Transverse colon (tissue), 4 donors: ENCODE results near the gene CYB5R4. TPM values are rescaled to one million over a fixed set of nuclear protein-coding genes. Genes with fewer than 3 reads are reported as not detected.

Experiments used
- DNase-seq: peaks from one replicate; pipeline ENCODE4 v3.0.0-alpha.2; 2019
- H3K27ac ChIP-seq, 4 donors: fragments of 200-600 bp; sonication (generic); 2 replicates each; pipeline ENCODE4 v1.5.1; 2016 to 2018; ENCODE audit warnings: inconsistent platforms in 4 of 4
- H3K27me3 ChIP-seq: fragments of 200-600 bp; sonication (generic); 2 replicates; pipeline ENCODE4 v1.5.1; 2017; ENCODE audit warnings: inconsistent platforms
- H3K36me3 ChIP-seq, 4 donors: fragments of 200-600 bp; sonication (generic); 2 replicates each; pipeline ENCODE4 v1.5.1; 2017 to 2019; ENCODE audit warnings: inconsistent platforms in 4 of 4
- H3K4me1 ChIP-seq, 4 donors: fragments of 200-600 bp; sonication (generic); 2 replicates each; pipeline ENCODE4 v1.5.1; 2017 to 2020; ENCODE audit warnings: inconsistent platforms in 4 of 4
- H3K4me3 ChIP-seq, 4 donors: fragments of 200-600 bp; sonication (generic); 1 replicate in 1 of 4; 2 replicates in 3 of 4; pipeline versions ENCODE4 v1.5.1 to v1.6.1; 2017 to 2019; ENCODE audit warnings: inconsistent platforms in 4 of 4
- H3K9me3 ChIP-seq, 2 donors: fragments of 200-600 bp; sonication (generic); 2 replicates each; pipeline ENCODE4 v1.5.1; 2017 to 2019; ENCODE audit warnings: inconsistent platforms in 2 of 2
- CTCF ChIP-seq, 5 experiments: fragments of 200-600 bp in 3 of 5; fragments of 450-650 bp in 2 of 5; sonication (generic) in 3 of 5; IDR thresholded peaks; 1 replicate in 2 of 5; 2 replicates in 3 of 5; pipeline ENCODE4 v1.5.1; 2016 to 2017; ENCODE audit warnings: antibody characterized with exemption in 5 of 5, inconsistent platforms in 3 of 5, mild to moderate bottlenecking in 2 of 5, moderate library complexity in 1 of 5
- EP300 ChIP-seq: sonication (generic); formaldehyde crosslinking; IDR thresholded peaks from one replicate; pipeline ENCODE4 v1.6.1; 2017; ENCODE audit warnings: antibody characterized with exemption, low read depth
- POLR2A ChIP-seq: fragments of 450-650 bp; IDR thresholded peaks from one replicate; pipeline ENCODE4 v1.6.1; 2016; ENCODE audit warnings: antibody characterized with exemption, mild to moderate bottlenecking, moderate library complexity
- POLR2AphosphoS5 ChIP-seq, 3 donors: sonication (generic); formaldehyde crosslinking; IDR thresholded peaks; one replicate each; pipeline ENCODE4 v1.6.1; 2016; ENCODE audit warnings: antibody characterized with exemption in 3 of 3
- WGBS, 2 donors: methylation state at CpG; one replicate each; pipeline ENCODE4 v1.1.5; 2018; ENCODE audit warnings: low coverage in 1 of 2; 5-methylcytosine and 5-hydroxymethylcytosine counted together
- in situ Hi-C, 4 donors: fragments of 200-750 bp; cut with MboI; loops; one replicate each; pipeline versions ENCODE4 v1.15.0 to v1.15.1; 2017; ENCODE audit warnings: low sequenced_read_pairs in 3 of 4, low pct_ligation_motif_present in 1 of 4, low pct_unique_long_range_greater_than_20kb in 1 of 4
- intact Hi-C: fragments of 100-400 bp; cut with DNase I; formaldehyde crosslinking; loops from one replicate; pipeline ENCODE4 v1.15.1; 2023; ENCODE audit warnings: low total_unique reads
- total RNA-seq, 4 donors: library from RNA; depleted of rRNA; stranded (reverse); fragments of >200 nt; gene quantifications; one replicate each; pipeline ENCODE4 v1.1.0, GENCODE V29; 2016

The CYB5R4 gene
- total RNA-seq, 4 donors from 2014 or later = 6.0 to 10.5 (median 8.4) TPM

GRCh38 chr6:84003654-84004053 is 144.2 kb downstream of the CYB5R4 start:
- in situ Hi-C loops = no loop called here
- no peaks in the 10 kb centered on the region for H3K9me3 ChIP-seq
- H3K36me3 ChIP-seq = no peaks in the 10 kb centered on the region
- H3K27ac ChIP-seq = no peak overlapping the region
- H3K4me1 ChIP-seq = no peaks in the 10 kb centered on the region
- no peaks in the 10 kb centered on the region for H3K27me3 ChIP-seq
- DNase-seq = no peak
- H3K4me3 ChIP-seq = no peak overlapping the region
- intact Hi-C loops = no loop called here
- TF ChIP-seq POLR2AphosphoS5 (IDR thresholded peaks at IDR 0.05) = no peak
- WGBS, 2 donors = 86 to 89% methylated on average over 3 to 4 of the region's 4 CpGs

- TF ChIP-seq CTCF (IDR thresholded peaks at IDR 0.05) = no peak
- no peak for TF ChIP-seq POLR2AphosphoS5 (IDR thresholded peaks at IDR 0.05)
- no peak for TF ChIP-seq POLR2A
- no peak for TF ChIP-seq EP300
These were observed 148.4 kb downstream of the CYB5R4 start for GRCh38 chr6:84007871-84008270.

GRCh38 chr6:84013354-84013753 is 153.9 kb downstream of the CYB5R4 start:
- Histone ChIP-seq H3K9me3 (no peaks in the 10 kb centered on the region), H3K27ac (no peak overlapping the region), H3K4me1 (peaks cover 0 to 10% (median 1%) of the 10 kb centered on the region in 4 donors), H3K27me3 (no peaks in the 10 kb centered on the region), H3K4me3 (no peak overlapping the region), H3K36me3 (no peaks in the 10 kb centered on the region)
- DNase-seq = no peak
- TF ChIP-seq EP300 (no peak), POLR2A (no peak), POLR2AphosphoS5 (IDR thresholded peaks at IDR 0.05) (no peak), CTCF (IDR thresholded peaks at IDR 0.05) (no peak)
- in situ Hi-C loops (no loop called here), intact Hi-C loops (no loop called here)
- WGBS, 2 donors = 38 to 59% methylated on average over 2 of the region's 2 CpGs

More at GRCh38 chr6:84007871-84008270, 148.4 kb downstream of the CYB5R4 start:
- DNase-seq = no peak
- 70 to 79% methylated on average over 4 to 5 of the region's 5 CpGs for WGBS, 2 donors
- in situ Hi-C loops (no loop called here), intact Hi-C loops (no loop called here)
- no peaks in the 10 kb centered on the region for H3K9me3 ChIP-seq
- H3K4me1 ChIP-seq = no peaks in the 10 kb centered on the region
- H3K27ac ChIP-seq = no peak overlapping the region
- no peak overlapping the region for H3K4me3 ChIP-seq
- no peaks in the 10 kb centered on the region for H3K27me3 ChIP-seq
- no peaks in the 10 kb centered on the region for H3K36me3 ChIP-seq

GRCh38 chr6:84013931-84014330 is 154.4 kb downstream of the CYB5R4 start:
- Histone ChIP-seq H3K4me1 (peaks cover 0 to 13% (median 1%) of the 10 kb centered on the region in 4 donors), H3K36me3 (no peaks in the 10 kb centered on the region), H3K27me3 (no peaks in the 10 kb centered on the region), H3K4me3 (no peak overlapping the region), H3K27ac (no peak overlapping the region), H3K9me3 (no peaks in the 10 kb centered on the region)
- TF ChIP-seq CTCF (IDR thresholded peaks at IDR 0.05) (no peak), POLR2AphosphoS5 (IDR thresholded peaks at IDR 0.05) (no peak), POLR2A (no peak), EP300 (no peak)
- 53 to 65% methylated on average over 3 of the region's 3 CpGs for WGBS, 2 donors
- intact Hi-C loops = no loop called here
- in situ Hi-C loops = no loop called here
- DNase-seq = no peak

- WGBS, 2 donors = 78 to 100% methylated on average over 1 of the region's 1 CpG
- in situ Hi-C loops = no loop called here
These were observed 156.5 kb downstream of the CYB5R4 start for GRCh38 chr6:84016029-84016428.

More at GRCh38 chr6:84016029-84016428, 156.5 kb downstream of the CYB5R4 start:
- Histone ChIP-seq H3K4me3 (no peak overlapping the region), H3K4me1 (peaks cover 0 to 13% (median 1%) of the 10 kb centered on the region in 4 donors), H3K27ac (no peak overlapping the region), H3K36me3 (no peaks in the 10 kb centered on the region), H3K27me3 (no peaks in the 10 kb centered on the region), H3K9me3 (no peaks in the 10 kb centered on the region)
- intact Hi-C loops = no loop called here
- DNase-seq = no peak
- TF ChIP-seq POLR2A = no peak
- no peak for TF ChIP-seq EP300
- TF ChIP-seq POLR2AphosphoS5 (IDR thresholded peaks at IDR 0.05) = no peak
- TF ChIP-seq CTCF (IDR thresholded peaks at IDR 0.05) = no peak
